Neural progenitor cell (in vitro differentiated cells): ENCODE data around the gene CUTC.

Experiments used
- EZH2phosphoT487 ChIP-seq: fragments of 200-600 bp; sonication (generic); IDR thresholded peaks from 2 replicates; pipeline ENCODE4 v1.6.1; 2017; ENCODE audit warnings: antibody characterized with exemption
- TF ChIP-seq, protein P1 (sequence below): fragments of 200-600 bp; sonication (generic); IDR thresholded peaks from 2 replicates; pipeline ENCODE4 v1.5.1; 2017; ENCODE audit warnings: antibody characterized with exemption, mild to moderate bottlenecking

DNA sequence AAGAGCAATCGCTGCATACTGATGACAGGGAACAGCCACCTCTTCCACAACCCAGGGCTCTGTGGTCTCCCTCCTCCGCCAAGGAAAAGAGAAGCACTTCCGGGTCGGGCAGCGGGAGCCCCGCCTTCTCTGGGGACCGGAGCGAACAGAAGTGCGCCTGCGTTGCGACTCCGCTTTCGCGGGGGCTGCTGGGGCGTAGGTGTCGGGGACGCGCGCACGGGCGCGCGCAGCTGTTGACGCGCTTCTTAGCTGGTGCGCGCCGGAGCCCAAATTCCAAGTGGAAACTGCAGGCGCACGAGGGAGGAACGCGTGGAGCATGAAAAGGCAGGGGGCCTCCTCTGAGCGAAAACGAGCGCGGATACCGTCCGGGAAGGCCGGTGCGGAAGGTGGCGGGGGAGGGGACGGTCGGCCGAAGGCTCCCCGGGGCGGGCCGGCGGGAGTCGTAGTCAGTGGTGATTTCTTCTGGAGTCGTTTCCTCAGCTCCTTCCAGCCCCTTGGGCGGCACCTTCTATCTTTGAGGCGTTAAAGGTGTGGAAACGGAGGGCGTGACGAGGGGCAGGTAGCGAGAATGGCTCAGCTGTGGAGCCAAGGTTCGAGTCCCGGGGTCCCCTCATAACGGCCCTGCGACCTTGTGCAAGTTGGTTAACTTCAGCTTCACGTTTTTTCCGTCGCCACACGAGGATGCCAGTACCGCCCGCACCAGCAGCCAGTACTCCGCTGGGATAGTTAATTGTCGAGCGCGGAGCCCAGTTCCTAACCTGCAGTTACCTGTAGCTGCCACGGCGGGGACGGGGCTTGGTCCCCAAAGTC lies at the start of gene CUTC, which contains the start of gene COX15:
- TF ChIP-seq, protein P1, sequence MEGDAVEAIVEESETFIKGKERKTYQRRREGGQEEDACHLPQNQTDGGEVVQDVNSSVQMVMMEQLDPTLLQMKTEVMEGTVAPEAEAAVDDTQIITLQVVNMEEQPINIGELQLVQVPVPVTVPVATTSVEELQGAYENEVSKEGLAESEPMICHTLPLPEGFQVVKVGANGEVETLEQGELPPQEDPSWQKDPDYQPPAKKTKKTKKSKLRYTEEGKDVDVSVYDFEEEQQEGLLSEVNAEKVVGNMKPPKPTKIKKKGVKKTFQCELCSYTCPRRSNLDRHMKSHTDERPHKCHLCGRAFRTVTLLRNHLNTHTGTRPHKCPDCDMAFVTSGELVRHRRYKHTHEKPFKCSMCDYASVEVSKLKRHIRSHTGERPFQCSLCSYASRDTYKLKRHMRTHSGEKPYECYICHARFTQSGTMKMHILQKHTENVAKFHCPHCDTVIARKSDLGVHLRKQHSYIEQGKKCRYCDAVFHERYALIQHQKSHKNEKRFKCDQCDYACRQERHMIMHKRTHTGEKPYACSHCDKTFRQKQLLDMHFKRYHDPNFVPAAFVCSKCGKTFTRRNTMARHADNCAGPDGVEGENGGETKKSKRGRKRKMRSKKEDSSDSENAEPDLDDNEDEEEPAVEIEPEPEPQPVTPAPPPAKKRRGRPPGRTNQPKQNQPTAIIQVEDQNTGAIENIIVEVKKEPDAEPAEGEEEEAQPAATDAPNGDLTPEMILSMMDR = peak; percentile 43
- TF ChIP-seq EZH2phosphoT487 = no peak
